Measurements from ENCODE around the gene CRB2.
A peak's percentile ranks its signal among the peaks of the same experiment; 100 is the strongest.

The CRB2 gene

GRCh38 chr9:123355761-123356431 lies at the start of gene CRB2:
CRB2 (plus strand) TSS chr9:123356197; CDS start chr9:123356261, 64 bp downstream.
- DNase-seq (ENCODE audit: low spot score), result no peak

GRCh38 chr9:123309611-123310010 lies 46.4 kb upstream of the CRB2 start:
- DNase-seq (ENCODE audit: low spot score), result no peak

GRCh38 chr9:123310551-123311249 lies 45.3 kb upstream of the CRB2 start:
- DNase-seq (ENCODE audit: low spot score), result no peak

- DNase-seq (ENCODE audit: low spot score), result no peak
These were observed 44.7 kb upstream of the CRB2 start for GRCh38 chr9:123311250-123311752.

- DNase-seq (ENCODE audit: low spot score), result no peak
These were observed 43.6 kb upstream of the CRB2 start for GRCh38 chr9:123312306-123312877.

GRCh38 chr9:123314617-123315016 lies 41.4 kb upstream of the CRB2 start:
- DNase-seq (ENCODE audit: low spot score), result no peak

GRCh38 chr9:123315635-123316034 lies 40.4 kb upstream of the CRB2 start:
- no peak for DNase-seq (ENCODE audit: low spot score)

GRCh38 chr9:123316053-123316718 lies 39.8 kb upstream of the CRB2 start:
- no peak for DNase-seq (ENCODE audit: low spot score)

GRCh38 chr9:123318202-123318601 lies 37.8 kb upstream of the CRB2 start:
- no peak for DNase-seq (ENCODE audit: low spot score)

GRCh38 chr9:123318961-123319421 lies 37.0 kb upstream of the CRB2 start:
- no peak for DNase-seq (ENCODE audit: low spot score)

GRCh38 chr9:123319541-123320339 lies 36.3 kb upstream of the CRB2 start:
- no peak for DNase-seq (ENCODE audit: low spot score)

GRCh38 chr9:123320814-123321213 lies 35.2 kb upstream of the CRB2 start:
- DNase-seq (ENCODE audit: low spot score), result no peak

- no peak for DNase-seq (ENCODE audit: low spot score)
These were observed 34.3 kb upstream of the CRB2 start for GRCh38 chr9:123321616-123322272.

- peak; percentile 51 for DNase-seq (ENCODE audit: low spot score)
These were observed 33.5 kb upstream of the CRB2 start for GRCh38 chr9:123322273-123323195.

GRCh38 chr9:123323196-123324013 lies 32.6 kb upstream of the CRB2 start:
- DNase-seq (ENCODE audit: low spot score), result no peak

GRCh38 chr9:123324767-123325183 lies 31.2 kb upstream of the CRB2 start:
- DNase-seq (ENCODE audit: low spot score), result no peak

- no peak for DNase-seq (ENCODE audit: low spot score)
These were observed 29.8 kb upstream of the CRB2 start for GRCh38 chr9:123326187-123326586.

GRCh38 chr9:123326662-123327093 lies 29.3 kb upstream of the CRB2 start:
- DNase-seq (ENCODE audit: low spot score), result no peak

- no peak for DNase-seq (ENCODE audit: low spot score)
These were observed 28.3 kb upstream of the CRB2 start for GRCh38 chr9:123327697-123328100.
